ENCODE data around the gene FGD4. TPM values are rescaled to one million over a fixed set of nuclear protein-coding genes. Genes with fewer than 3 reads are reported as not detected.

Gene FGD4
- total RNA-seq, 2 experiments from 2014 or later, result 0.25 to 0.34 TPM

GRCh38 chr12:32588604-32589003 is 189.2 kb downstream of the FGD4 start:
- Histone ChIP-seq H3K27ac (ENCODE audit: low read depth in 1 of 2, low read length in 2 of 2) (peak overlapping the region in 1 of 2 donors; percentile 14), H3K36me3 (ENCODE audit: insufficient read depth, low read length) (no peaks in the 10 kb centered on the region), H3K4me1 (ENCODE audit: insufficient read depth, low read length) (peaks cover 6% of the 10 kb centered on the region), H3K4me3 (ENCODE audit: low read length) (no peak overlapping the region), H3K9me3 (ENCODE audit: control insufficient read depth in 1 of 2, insufficient read depth in 1 of 2, low read length in 2 of 2) (no peaks in the 10 kb centered on the region), H3K27me3 (ENCODE audit: control insufficient read depth in 1 of 2, insufficient read depth in 2 of 2, low read length in 2 of 2) (no peaks in the 10 kb centered on the region)
- Mint-ChIP-seq H3K4me1 (ENCODE audit: low read depth) (peaks cover 37% of the 10 kb centered on the region), H3K9me3 (no peaks in the 10 kb centered on the region), H3K27ac (peak overlapping the region; percentile 72), H3K27me3 (no peaks in the 10 kb centered on the region), H3K4me3 (no peak overlapping the region), H3K36me3 (ENCODE audit: low read depth) (no peaks in the 10 kb centered on the region)
- CTCF ChIA-PET, result no interaction called here
- POLR2A ChIA-PET, result no interaction called here
- DNase-seq, result no peak
- no peak for ATAC-seq (ENCODE audit: poor library complexity)
- intact Hi-C loops (cut with DNase I, micrococcal nuclease), result no loop called here
- no peak for TF ChIP-seq CTCF (IDR thresholded peaks at IDR 0.05)

- peaks cover 6% of the 10 kb centered on the region for H3K4me1 ChIP-seq (ENCODE audit: insufficient read depth, low read length)
- H3K9me3 ChIP-seq (ENCODE audit: control insufficient read depth in 1 of 2, insufficient read depth in 1 of 2, low read length in 2 of 2), result no peaks in the 10 kb centered on the region
- ATAC-seq (ENCODE audit: poor library complexity) (no peak), DNase-seq (peak in 3 of 14 experiments; percentile 26 to 42 (median 35))
- H3K36me3 Mint-ChIP-seq (ENCODE audit: low read depth), result no peaks in the 10 kb centered on the region
- no peaks in the 10 kb centered on the region for H3K27me3 Mint-ChIP-seq
- ChIA-PET CTCF (no interaction called here), POLR2A (no interaction called here)
- no peaks in the 10 kb centered on the region for H3K27me3 ChIP-seq (ENCODE audit: control insufficient read depth in 1 of 2, insufficient read depth in 2 of 2, low read length in 2 of 2)
- H3K36me3 ChIP-seq (ENCODE audit: insufficient read depth, low read length), result no peaks in the 10 kb centered on the region
- no peak overlapping the region for H3K4me3 Mint-ChIP-seq
- no peaks in the 10 kb centered on the region for H3K9me3 Mint-ChIP-seq
- H3K27ac Mint-ChIP-seq, result peak overlapping the region; percentile 72
- H3K4me1 Mint-ChIP-seq (ENCODE audit: low read depth), result peaks cover 37% of the 10 kb centered on the region
- intact Hi-C loops (cut with DNase I, micrococcal nuclease), result no loop called here
- no peak overlapping the region for H3K4me3 ChIP-seq (ENCODE audit: low read length)
- peak overlapping the region in 1 of 2 donors; percentile 14 for H3K27ac ChIP-seq (ENCODE audit: low read depth in 1 of 2, low read length in 2 of 2)
- no peak for TF ChIP-seq CTCF (IDR thresholded peaks at IDR 0.05)
Observed at GRCh38 chr12:32589165-32589865, 190.0 kb downstream of the FGD4 start.

GRCh38 chr12:32595251-32595650 is 195.9 kb downstream of the FGD4 start:
- TF ChIP-seq CTCF (IDR thresholded peaks at IDR 0.05), result no peak
- no peak for ATAC-seq (ENCODE audit: poor library complexity)
- DNase-seq, result no peak
- ChIA-PET CTCF (no interaction called here), POLR2A (no interaction called here)
- Mint-ChIP-seq H3K4me3 (no peak overlapping the region), H3K36me3 (ENCODE audit: low read depth) (no peaks in the 10 kb centered on the region), H3K9me3 (no peaks in the 10 kb centered on the region), H3K4me1 (ENCODE audit: low read depth) (peaks cover 3% of the 10 kb centered on the region), H3K27ac (no peak overlapping the region), H3K27me3 (no peaks in the 10 kb centered on the region)
- Histone ChIP-seq H3K36me3 (ENCODE audit: insufficient read depth, low read length) (no peaks in the 10 kb centered on the region), H3K27me3 (ENCODE audit: control insufficient read depth in 1 of 2, insufficient read depth in 2 of 2, low read length in 2 of 2) (no peaks in the 10 kb centered on the region), H3K4me1 (ENCODE audit: insufficient read depth, low read length) (no peaks in the 10 kb centered on the region), H3K27ac (ENCODE audit: low read depth in 1 of 2, low read length in 2 of 2) (no peak overlapping the region), H3K9me3 (ENCODE audit: control insufficient read depth in 1 of 2, insufficient read depth in 1 of 2, low read length in 2 of 2) (no peaks in the 10 kb centered on the region), H3K4me3 (ENCODE audit: low read length) (no peak overlapping the region)
- intact Hi-C loops (cut with DNase I, micrococcal nuclease), result no loop called here
